Activated CD8-positive, alpha-beta T cell treated with anti-CD3 and anti-CD28 coated beads for 36 hours (primary cell): Measurements from ENCODE around the gene MACROD2. TPM values are rescaled to one million over a fixed set of nuclear protein-coding genes. Genes with fewer than 3 reads are reported as not detected.
"Not testable (repeated sequence)": the region's sequence is repeated elsewhere in the genome, so short reads cannot be mapped to it uniquely, and the experiment has no call there.

Experiments
- ATAC-seq: fragments of 200-7000 bp; cut with Tn5 transposase; one replicate; pipeline ENCODE4 v1.10.0; 2021; ENCODE audit warnings: mild to moderate bottlenecking, moderate library complexity
- CTCF ChIA-PET: fragments of 350-600 bp; sonication (Branson Sonifier 250); formaldehyde crosslinking; loops from one replicate; lab custom pipeline; 2021; ENCODE audit warnings: antibody characterized with exemption; lab: Charles Lee
- POLR2A ChIA-PET: fragments of 350-600 bp; sonication (Branson Sonifier 250); formaldehyde crosslinking; loops from one replicate; lab custom pipeline; 2021; ENCODE audit warnings: antibody characterized with exemption; lab: Charles Lee
- DNase-seq: peaks from one replicate; pipeline ENCODE4 v3.0.0-alpha.2; 2020
- H3K27ac Mint-ChIP-seq: one replicate; pipeline ENCODE4 v1.8.0; 2021; ENCODE audit warnings: mild to moderate bottlenecking, mixed read lengths
- H3K27me3 Mint-ChIP-seq: one replicate; pipeline ENCODE4 v1.8.0; 2021; ENCODE audit warnings: mixed read lengths
- H3K36me3 Mint-ChIP-seq: one replicate; pipeline ENCODE4 v1.8.0; 2021; ENCODE audit warnings: low read depth, mixed read lengths
- H3K4me1 Mint-ChIP-seq: one replicate; pipeline ENCODE4 v1.8.0; 2021; ENCODE audit warnings: low read depth, mixed read lengths
- H3K4me3 Mint-ChIP-seq: one replicate; pipeline ENCODE4 v1.8.0; 2021; ENCODE audit warnings: mild to moderate bottlenecking, moderate library complexity, mixed read lengths
- H3K9me3 Mint-ChIP-seq: one replicate; pipeline ENCODE4 v1.8.0; 2021; ENCODE audit warnings: mixed read lengths
- intact Hi-C: fragments of 100-400 bp; cut with micrococcal nuclease; formaldehyde crosslinking; loops from one replicate; pipeline ENCODE4 v1.10.0; 2022
- total RNA-seq, 2 experiments: library from RNA; stranded (reverse); gene quantifications; one replicate each; pipeline ENCODE4 v1.2.3, GENCODE V29; 2021
- TF ChIP-seq, protein P1 (sequence below): fragments of 200-600 bp; IDR thresholded peaks from one replicate; pipeline ENCODE4 v1.8.0; 2022; ENCODE audit warnings: antibody characterized with exemption, mild to moderate bottlenecking

MACROD2 gene
- total RNA-seq, 2 experiments from 2014 or later: not detected

DNA sequence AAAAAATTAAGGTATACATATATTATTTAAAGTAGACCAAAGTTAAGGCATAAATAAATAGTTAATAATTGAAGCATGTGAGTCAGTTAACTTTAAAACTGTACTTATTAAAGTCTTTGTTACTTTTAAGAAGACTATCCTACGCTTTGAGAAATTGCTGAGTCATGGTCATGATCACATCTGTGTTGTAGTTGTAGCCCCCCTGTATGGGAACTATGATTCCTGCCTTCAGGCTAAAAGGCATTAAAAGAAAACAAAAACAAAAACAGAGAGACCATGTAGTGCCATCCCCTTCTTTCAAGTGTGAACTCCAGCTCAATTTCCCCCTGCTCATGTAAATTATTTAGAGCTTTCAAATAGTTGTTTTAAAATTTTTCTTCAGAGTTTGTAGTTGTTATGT is 218.7 kb downstream of the MACROD2 start:
- intact Hi-C loops: no loop called here
- ATAC-seq (no peak), DNase-seq (no peak)
- Mint-ChIP-seq H3K27ac (no peak overlapping the region), H3K4me3 (no peak overlapping the region), H3K4me1 (no peaks in the 10 kb centered on the region), H3K9me3 (peaks cover 2% of the 10 kb centered on the region), H3K27me3 (no peaks in the 10 kb centered on the region), H3K36me3 (no peaks in the 10 kb centered on the region)
- POLR2A ChIA-PET: no interaction called here
- CTCF ChIA-PET: no interaction called here
- TF ChIP-seq, protein P1, sequence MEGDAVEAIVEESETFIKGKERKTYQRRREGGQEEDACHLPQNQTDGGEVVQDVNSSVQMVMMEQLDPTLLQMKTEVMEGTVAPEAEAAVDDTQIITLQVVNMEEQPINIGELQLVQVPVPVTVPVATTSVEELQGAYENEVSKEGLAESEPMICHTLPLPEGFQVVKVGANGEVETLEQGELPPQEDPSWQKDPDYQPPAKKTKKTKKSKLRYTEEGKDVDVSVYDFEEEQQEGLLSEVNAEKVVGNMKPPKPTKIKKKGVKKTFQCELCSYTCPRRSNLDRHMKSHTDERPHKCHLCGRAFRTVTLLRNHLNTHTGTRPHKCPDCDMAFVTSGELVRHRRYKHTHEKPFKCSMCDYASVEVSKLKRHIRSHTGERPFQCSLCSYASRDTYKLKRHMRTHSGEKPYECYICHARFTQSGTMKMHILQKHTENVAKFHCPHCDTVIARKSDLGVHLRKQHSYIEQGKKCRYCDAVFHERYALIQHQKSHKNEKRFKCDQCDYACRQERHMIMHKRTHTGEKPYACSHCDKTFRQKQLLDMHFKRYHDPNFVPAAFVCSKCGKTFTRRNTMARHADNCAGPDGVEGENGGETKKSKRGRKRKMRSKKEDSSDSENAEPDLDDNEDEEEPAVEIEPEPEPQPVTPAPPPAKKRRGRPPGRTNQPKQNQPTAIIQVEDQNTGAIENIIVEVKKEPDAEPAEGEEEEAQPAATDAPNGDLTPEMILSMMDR: no peak

DNA sequence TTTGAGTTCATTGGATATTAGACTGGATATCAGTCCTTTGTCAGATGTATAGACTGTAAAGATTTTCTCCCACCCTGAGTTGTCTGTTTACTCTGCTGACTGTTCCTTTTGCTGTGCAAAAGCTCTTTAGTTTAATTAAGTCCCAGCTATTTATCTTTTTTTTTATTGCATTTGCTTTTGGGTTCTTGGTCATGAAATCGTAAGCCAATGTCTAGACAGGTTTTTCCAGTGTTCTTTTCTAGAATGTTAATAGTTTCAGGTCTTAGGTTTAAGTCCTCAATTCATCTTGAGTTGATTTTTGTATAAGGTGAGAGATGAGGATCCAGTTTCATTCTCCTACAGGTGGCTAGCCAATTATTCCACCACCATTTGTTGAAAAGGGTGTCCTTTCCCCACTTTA is 220.6 kb downstream of the MACROD2 start:
- H3K27ac Mint-ChIP-seq, H3K4me3 Mint-ChIP-seq, H3K27me3 Mint-ChIP-seq, DNase-seq, ATAC-seq, H3K4me1 Mint-ChIP-seq, CTCF ChIA-PET, POLR2A ChIA-PET, H3K9me3 Mint-ChIP-seq, H3K36me3 Mint-ChIP-seq, intact Hi-C loops: not testable (repeated sequence)

DNA sequence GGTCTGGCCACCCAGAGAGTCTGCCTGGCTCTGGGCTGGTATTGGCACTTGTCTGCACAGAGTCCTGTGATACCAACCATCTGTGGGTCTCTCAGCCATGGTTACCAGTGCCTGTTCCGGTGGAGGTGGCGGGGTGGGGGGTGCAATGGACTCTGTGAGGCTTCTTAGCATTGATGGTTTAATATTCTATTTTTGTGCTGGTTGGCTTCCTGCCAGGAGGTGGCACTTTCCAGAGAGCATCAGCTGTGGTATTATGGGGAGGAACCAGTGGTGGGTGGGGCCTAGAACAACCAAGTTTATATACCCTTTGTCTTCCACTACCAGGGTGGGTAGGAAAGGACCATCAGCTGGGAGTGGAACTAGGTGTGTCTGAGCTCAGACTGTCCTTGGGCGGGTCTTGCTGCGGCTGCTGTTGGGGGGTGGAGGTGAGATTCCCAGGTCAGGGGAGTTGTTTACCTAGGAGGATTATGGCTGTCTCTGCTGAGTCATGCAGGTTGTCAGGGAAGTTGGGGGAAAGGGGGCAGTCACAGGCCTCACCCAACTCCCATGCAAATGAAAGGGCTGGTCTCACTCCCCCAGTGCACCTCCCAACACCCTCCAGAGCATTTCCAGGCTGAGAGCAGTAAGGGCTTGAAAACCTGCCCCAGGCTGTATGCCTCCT is 224.6 kb downstream of the MACROD2 start:
- H3K36me3 Mint-ChIP-seq: no peaks in the 10 kb centered on the region
- no peaks in the 10 kb centered on the region for H3K4me1 Mint-ChIP-seq
- H3K27me3 Mint-ChIP-seq: no peaks in the 10 kb centered on the region
- no peak for ATAC-seq
- ChIA-PET POLR2A (no interaction called here), CTCF (no interaction called here)
- H3K9me3 Mint-ChIP-seq: no peaks in the 10 kb centered on the region
- no peak for DNase-seq
- intact Hi-C loops: no loop called here
- no peak overlapping the region for H3K4me3 Mint-ChIP-seq
- TF ChIP-seq, protein P1: no peak
- no peak overlapping the region for H3K27ac Mint-ChIP-seq

DNA sequence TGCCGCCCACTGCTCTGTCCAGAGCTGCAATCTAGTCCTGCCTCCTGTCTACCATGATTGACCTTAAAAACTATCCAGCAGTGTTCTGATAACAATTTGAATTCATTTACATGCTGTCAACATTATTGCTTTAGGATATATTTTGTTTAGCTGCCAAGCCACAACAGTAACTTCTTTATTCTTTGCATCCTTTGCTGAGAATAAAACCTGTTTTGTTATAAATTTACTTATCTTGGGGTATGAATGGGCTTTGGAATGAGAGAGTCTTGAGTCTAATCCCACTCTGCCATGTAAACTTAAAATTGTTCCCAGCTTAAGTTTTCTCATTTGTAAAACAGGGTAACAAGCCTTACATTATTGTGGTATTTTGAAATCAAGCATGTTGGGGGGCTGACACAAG is 225.7 kb downstream of the MACROD2 start:
- H3K36me3 Mint-ChIP-seq: no peaks in the 10 kb centered on the region
- TF ChIP-seq, protein P1: no peak
- no peak for ATAC-seq
- intact Hi-C loops: no loop called here
- no peaks in the 10 kb centered on the region for H3K9me3 Mint-ChIP-seq
- DNase-seq: no peak
- no peak overlapping the region for H3K27ac Mint-ChIP-seq
- no peak overlapping the region for H3K4me3 Mint-ChIP-seq
- ChIA-PET POLR2A (no interaction called here), CTCF (no interaction called here)
- H3K27me3 Mint-ChIP-seq: peaks cover 2% of the 10 kb centered on the region
- no peaks in the 10 kb centered on the region for H3K4me1 Mint-ChIP-seq

DNA sequence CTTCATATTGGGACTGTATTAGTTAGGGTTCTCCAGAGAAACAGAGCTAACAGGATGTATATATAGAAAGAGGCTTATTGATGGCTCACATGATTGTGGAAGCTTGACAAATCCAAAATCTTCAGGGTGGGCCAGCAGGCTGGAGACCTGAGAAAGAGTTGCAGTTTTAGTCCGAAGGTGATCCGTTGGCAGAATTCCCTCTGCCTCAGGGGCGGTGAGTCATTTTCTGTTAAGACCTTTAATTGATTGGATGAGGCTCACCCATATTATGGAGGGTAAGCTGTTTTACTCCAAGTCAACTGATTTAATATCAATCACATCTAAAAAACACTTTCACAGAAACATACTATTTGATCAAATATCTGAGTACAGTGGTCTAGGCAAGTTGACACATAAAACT is 228.5 kb downstream of the MACROD2 start:
- DNase-seq (no peak), ATAC-seq (no peak)
- Mint-ChIP-seq H3K4me1 (no peaks in the 10 kb centered on the region), H3K36me3 (no peaks in the 10 kb centered on the region), H3K4me3 (no peak overlapping the region), H3K9me3 (peaks cover 2% of the 10 kb centered on the region), H3K27ac (no peak overlapping the region), H3K27me3 (peaks cover 3% of the 10 kb centered on the region)
- POLR2A ChIA-PET: no interaction called here
- CTCF ChIA-PET: no interaction called here
- intact Hi-C loops: no loop called here
- TF ChIP-seq, protein P1: no peak

DNA sequence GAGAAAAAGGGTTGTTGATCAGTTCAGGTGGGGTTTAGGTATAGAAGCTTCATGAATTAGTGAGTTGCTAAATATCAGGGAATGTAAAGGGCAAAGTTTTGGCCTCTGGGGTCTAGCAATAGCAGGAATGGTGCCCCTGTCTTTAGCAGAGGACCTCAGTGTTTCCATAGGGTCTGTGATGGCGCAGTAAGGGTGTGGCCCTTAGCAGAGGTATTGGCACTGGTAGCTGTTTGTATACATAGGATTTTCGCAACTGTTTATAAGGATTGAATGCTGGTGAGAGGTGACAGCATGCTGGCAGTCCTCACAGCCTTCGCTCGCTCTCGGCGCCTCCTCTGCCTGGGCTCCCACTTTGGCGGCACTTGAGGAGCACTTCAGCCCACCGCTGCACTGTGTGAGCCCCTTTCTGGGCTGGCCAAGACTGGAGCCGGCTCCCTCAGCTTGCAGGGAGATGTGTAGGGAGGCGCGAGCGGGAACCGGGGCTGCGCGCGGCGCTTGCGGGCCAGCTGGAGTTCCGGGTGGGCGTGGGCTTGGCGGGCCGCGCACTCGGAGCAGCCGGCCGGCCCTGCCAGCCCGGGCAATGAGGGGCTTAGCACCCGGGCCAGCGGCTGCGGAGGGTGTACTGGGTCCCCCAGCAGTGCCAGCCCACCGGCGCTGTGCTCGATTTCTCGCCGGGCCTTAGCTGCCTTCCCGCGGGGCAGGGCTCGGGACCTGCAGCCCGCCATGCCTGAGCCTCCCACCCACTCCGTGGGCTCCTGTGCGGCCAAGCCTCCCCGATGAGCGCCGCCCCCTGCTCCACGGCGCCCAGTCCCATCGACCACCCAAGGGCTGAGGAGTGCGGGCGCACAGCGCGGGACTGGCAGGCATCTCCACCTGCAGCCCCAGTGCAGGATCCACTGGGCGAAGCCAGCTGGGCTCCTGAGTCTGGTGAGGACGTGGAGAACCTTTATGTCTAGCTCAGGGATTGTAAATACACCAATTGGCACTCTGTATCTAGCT is 231.0 kb downstream of the MACROD2 start:
- DNase-seq, CTCF ChIA-PET: not testable (repeated sequence)

More for the DNA sequence above, 231.0 kb downstream of the MACROD2 start:
- ATAC-seq, H3K36me3 Mint-ChIP-seq, H3K4me3 Mint-ChIP-seq, intact Hi-C loops, H3K9me3 Mint-ChIP-seq, H3K27ac Mint-ChIP-seq, H3K4me1 Mint-ChIP-seq, POLR2A ChIA-PET, H3K27me3 Mint-ChIP-seq: not testable (repeated sequence)
